HG02884 (cell line): ENCODE results near the gene APH1B.

Experiments used
- ATAC-seq: cut with Tn5 transposase; IDR thresholded peaks from one replicate; pipeline ENCODE4 v1.9.1; 2021; ENCODE audit warnings: mild to moderate bottlenecking, moderate library complexity; ENCODE audit not compliant: unreplicated experiment

Gene APH1B

DNA sequence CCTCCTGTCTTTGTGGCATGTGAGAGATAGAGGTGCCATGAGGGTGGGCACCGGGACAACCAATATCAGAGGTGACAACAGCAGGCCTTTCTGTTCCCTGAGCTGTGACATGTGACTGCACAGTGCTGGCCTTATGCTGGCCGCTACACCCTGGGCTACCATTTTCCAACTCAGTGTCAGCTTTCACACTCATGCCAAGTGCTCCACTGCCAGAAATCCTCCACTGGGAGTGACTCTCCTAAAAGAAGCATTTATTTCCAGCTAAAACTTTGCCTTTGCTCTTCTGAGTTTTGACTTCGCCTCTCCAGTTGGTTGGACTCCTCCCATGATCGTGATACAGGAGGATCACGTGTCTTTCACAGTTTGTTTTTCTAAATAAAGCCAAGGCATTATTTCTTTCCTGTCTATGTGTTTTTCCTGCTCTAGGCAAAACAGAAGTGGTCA, 72.8 kb downstream of the APH1B start:
- ATAC-seq: no peak

DNA sequence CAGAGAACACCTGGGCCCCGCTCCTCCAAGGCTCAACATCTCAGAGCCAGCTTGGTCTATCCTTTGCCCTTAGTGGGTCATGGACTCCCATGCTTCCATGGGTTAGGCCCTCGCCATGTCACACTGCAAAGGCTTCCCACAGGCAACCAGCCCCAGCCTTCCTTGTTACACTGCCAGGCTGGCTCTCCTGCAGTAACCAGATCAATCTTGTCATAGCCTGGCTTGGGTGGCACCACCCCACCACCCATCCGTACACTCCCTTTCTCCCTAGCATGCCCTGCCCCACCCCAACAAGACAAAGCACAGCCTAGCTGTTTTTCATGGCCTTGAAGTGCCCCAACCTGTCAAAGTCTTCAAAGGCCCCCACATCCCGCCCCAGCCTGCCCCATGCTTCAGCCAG, 73.8 kb downstream of the APH1B start:
- ATAC-seq: no peak

DNA sequence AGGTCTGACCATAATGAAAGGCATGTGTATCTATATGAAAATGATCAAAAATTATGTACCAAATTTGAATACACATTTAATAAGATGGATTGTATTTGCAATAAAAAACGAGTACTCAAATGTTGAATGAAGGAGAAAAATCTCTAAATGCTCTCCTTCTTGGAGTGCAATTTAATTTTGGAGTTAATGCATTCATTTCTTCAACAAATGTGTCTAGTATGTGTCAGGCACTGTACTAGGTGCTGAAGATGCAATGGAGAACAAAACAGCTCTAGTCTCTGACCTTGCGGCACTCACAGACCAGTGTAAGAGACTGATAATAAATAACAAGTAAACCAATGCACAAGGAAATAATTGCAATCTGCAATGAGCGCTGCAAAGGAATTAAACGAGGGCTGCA, 75.4 kb downstream of the APH1B start:
- ATAC-seq: no peak

DNA sequence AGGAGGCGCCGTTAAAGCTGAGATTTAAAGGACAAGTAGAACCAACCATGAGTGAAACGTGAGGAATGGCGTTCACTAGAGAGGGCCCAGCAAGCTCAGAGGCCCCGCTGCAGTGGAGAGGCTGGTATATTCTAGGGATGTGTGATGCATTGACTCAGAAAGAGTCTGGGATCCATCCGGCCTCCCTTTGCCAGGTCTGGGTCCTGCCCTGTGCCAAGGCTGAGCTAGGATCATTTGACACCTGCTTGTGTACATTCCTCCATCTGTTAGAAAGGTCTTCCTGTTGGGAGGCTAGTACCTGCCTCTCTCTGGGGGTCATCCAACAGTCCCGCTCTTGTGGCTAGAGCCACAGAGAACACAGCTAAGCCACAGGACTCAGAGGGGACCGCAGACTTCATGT, 75.9 kb downstream of the APH1B start:
- no peak for ATAC-seq

DNA sequence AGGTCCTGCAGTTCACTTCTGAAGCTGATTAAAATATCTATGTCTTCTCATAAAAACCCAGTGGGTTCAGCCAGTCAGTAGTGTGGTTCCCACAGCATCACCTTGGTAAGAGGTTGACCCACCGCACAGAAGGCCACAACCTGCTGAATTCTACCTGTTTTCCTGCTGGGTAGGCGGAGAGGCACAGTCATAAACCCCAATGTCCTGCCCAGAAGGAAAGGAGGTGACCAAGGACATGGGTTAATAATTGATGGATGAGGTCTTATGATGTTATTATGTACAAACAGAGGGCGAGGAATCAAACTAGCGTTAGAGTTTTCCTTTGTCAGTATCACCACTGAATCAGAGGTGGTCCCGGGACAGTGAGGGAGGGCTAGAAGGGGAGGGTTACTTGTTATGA, 76.5 kb downstream of the APH1B start:
- ATAC-seq: no peak

DNA sequence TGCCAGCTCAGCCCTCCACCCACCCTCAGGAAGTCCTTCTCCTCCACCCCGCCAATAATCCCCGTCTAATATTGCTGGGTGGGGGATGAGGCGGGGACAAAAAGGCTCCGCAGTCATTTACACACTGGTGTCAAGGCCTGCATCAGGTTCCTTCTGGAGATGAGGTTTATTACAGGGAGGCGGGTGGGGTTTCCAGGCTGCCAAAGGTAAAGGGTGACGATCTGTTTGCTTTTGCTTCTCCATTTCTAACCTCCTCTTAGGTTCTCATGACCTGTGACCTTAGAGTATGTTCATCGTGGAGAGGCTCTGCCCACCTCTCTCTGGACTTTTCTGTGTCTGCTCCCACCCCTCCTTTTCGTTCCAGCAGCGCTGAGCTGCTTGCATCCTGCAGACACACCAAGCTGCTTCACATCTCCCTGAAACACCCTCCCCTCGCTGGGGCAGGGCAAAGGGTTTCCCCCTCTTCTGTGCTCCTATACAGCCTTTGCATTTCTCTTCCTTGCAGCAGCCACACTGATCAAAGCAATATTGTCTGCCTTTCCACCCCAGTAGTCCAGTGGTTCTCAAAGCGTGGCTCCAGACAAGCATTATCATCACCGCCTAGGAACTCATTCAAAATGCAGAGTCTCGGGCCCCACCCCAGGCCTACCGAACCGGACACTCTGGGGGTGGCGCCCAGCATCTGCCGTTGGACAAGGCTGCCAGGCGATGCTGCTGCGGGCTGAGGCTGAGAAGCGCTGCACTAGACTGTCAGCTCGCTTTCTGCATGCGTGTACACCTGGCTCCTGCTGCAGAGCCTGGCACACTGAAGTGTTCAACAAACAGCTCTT, 77.6 kb downstream of the APH1B start:
- no peak for ATAC-seq

DNA sequence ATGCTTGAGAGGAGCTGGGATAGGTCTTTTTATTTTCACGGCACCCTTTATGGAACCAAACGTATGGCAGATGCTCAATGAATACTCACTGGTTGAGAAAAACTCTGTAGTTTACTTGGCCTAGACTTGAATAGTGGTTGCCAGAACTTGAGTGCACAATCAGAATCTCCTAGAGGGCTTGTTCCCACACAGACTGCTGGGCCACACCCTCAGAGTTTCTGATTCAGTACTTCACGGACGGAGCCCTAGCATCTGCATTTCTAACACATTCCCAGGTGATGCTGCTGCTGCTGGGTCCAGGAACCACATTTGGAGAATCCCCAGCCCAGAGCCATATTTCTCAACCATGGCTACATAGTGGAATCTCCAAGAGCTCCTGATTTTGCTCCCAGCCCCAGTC, 79.7 kb downstream of the APH1B start:
- no peak for ATAC-seq

DNA sequence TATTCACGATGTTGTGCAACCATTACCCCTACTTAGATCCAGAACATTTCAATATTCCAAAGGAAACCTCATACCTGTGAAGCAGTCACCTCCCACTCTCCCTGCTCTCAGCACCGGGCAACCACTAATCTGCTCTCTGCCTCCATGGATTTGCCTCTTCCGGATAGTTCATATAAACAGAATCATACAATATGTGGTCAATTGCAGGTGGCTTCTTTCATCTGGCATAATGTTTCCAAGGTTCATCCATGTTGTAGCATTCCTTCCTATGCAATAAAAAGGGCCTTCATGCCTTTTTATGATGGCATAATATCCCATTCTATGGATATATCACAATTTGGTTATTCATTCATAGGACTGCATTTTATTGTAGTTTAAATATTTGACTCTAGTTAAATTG, 80.3 kb downstream of the APH1B start:
- ATAC-seq: no peak

DNA sequence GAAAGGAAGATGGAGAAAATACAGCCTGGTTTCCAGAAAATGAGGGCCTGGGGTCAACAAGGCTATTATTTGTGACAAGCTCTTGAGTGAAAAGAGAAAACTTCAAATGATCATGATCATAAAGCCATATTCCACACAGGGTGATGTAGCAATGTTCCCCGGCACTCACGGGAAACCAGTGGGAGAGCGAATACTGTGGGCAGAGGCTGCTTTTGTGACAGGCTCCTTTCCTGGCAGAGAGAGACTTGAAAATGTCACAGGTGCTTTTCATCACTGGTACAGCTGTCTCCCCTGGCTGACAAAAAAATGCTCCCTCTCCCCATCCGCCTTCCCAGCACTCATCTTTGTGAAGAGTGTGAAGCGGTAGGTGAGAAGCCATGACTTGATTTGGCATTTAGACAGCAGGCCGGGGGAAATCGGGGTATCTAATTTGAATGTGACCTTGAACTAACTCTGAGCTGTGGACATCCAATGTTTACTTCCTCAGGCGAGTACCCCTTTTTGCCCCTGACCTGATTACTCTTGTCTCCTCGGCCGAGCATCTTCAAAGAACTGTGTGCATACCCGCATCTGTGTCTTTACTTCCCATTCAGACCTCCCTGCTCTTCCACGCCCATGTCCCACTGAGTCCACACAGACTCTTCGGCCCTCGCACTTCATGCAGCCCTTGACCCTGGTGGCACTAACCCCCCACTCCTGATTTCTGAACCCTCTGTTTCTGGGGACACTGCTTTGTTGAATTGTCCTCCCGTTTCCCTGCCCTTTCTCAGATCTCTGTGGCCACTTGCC, 81.0 kb downstream of the APH1B start:
- ATAC-seq: no peak
